SHP77 treated with DMSO at 0.1 percent for 48 hours (cell line): ENCODE results near the gene TBC1D28.
"Not testable (repeated sequence)": the region's sequence is repeated elsewhere in the genome, so short reads cannot be mapped to it uniquely, and the experiment has no call there.

Source experiments
- DNase-seq: peaks from one replicate; lab custom pipeline; 2025; lab: John Stamatoyannopoulos, UW

Gene TBC1D28

DNA sequence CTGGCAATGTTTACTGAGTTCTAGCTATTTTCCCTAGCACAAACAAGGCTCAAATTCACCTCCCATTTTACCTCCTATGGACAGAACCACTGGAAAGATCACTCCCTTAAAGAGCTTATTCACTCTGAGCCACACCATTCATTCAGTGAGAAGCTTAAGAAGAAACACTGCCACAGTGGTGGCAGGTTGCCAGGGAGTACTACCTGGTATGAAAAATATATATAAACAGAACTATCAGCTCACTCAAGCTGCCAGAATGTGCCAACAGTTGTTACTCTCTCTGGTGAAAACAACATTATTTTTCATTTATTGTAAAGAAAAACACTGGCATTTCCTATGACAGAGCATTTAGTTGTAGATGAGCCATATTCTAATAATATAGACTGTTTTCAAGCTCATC is 31.2 kb downstream of the TBC1D28 start:
- DNase-seq: not testable (repeated sequence)

DNA sequence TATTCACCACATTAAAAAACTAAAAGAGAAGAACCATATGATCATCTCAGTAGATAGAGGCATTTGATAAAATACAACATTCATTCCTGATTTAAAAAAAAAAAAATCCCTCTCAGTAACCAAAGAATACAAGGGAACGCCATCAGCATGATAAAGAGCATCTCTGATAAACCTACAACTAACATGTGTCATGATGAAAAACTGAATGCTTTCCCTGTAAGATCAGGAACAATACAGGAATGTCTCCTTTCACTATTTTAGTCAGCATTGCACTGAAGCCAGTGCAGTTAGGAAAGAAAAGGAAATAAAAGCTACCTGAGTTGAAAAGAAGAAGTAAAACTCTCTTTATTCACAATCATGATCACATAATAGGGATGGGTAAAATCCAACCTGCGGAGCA is 51.1 kb downstream of the TBC1D28 start:
- not testable (repeated sequence) for DNase-seq
